Measurements from ENCODE around the gene ERVK3-1. TPM values are rescaled to one million over a fixed set of nuclear protein-coding genes. Genes with fewer than 3 reads are reported as not detected.
A peak's percentile ranks its signal among the peaks of the same experiment; 100 is the strongest.

Gene ERVK3-1
- polyA plus RNA-seq, 3 donors = 34.6 to 61.5 (median 38.8) TPM

- peaks cover 2 to 3% (median 2%) of the 10 kb centered on the region in 3 donors for H3K27me3 Mint-ChIP-seq (ENCODE audit: low read depth in 3 of 3)
- 92% methylated on average over 26 of the region's 30 CpGs for WGBS (ENCODE audit: insufficient coverage)
- Histone ChIP-seq H2AFZ (ENCODE audit: insufficient read depth, low read depth, low read length, poor library complexity, severe bottlenecking) (no peak overlapping the region), H3K4me3 (replicated peaks in 1 of 3; ENCODE audit: low read depth in 2 of 3, low read length in 3 of 3) (no peak overlapping the region), H3K4me2 (replicated peaks; ENCODE audit: extremely low read depth, low read length, poor library complexity, severe bottlenecking) (no peak overlapping the region), H3K79me2 (ENCODE audit: insufficient read depth, low read length) (no peaks in the 10 kb centered on the region), H3K9me3 (replicated peaks in 1 of 2; ENCODE audit: control insufficient read depth in 1 of 2, insufficient read depth in 1 of 2, low read length in 2 of 2) (peaks cover 4 to 13% of the 10 kb centered on the region in 2 donors), H3K36me3 (replicated peaks in 1 of 2; ENCODE audit: control insufficient read depth in 1 of 2, insufficient read depth in 2 of 2, low read length in 2 of 2) (peaks cover 27 to 51% of the 10 kb centered on the region in 2 donors), H3K9ac (ENCODE audit: insufficient read depth, low read length, poor library complexity, severe bottlenecking) (no peak overlapping the region), H3K4me1 (ENCODE audit: control insufficient read depth in 1 of 2, insufficient read depth in 2 of 2, low read length in 2 of 2) (no peaks in the 10 kb centered on the region), H3K27me3 (ENCODE audit: control insufficient read depth in 2 of 2, insufficient read depth in 2 of 2, low read length in 2 of 2) (no peaks in the 10 kb centered on the region), H3K27ac (ENCODE audit: low read depth in 1 of 2, low read length in 2 of 2) (no peak overlapping the region), H4K20me1 (ENCODE audit: insufficient read depth, low read length) (no peaks in the 10 kb centered on the region)
- peaks cover 45 to 58% of the 10 kb centered on the region in 2 donors for H3K36me3 Mint-ChIP-seq
- DNase-seq = no peak
- peak overlapping the region in 1 of 7 donors; percentile 30 for H3K27ac Mint-ChIP-seq
- no peak overlapping the region for H3K4me3 Mint-ChIP-seq
- intact Hi-C loops (cut with micrococcal nuclease) = no loop called here
- peak; percentile 15 for TF ChIP-seq CTCF (IDR thresholded peaks at IDR 0.05)
- H3K4me1 Mint-ChIP-seq = no peaks in the 10 kb centered on the region
- peaks cover 2 to 17% (median 7%) of the 10 kb centered on the region in 7 donors for H3K9me3 Mint-ChIP-seq
Observed at GRCh38 chr19:58338825-58339558, 33.8 kb downstream of the ERVK3-1 start.

- Mint-ChIP-seq H3K4me3 (peak overlapping the region in 1 of 2 donors; percentile 36), H3K36me3 (peaks cover 14 to 16% of the 10 kb centered on the region in 2 donors), H3K9me3 (peaks cover 0 to 10% (median 0%) of the 10 kb centered on the region in 7 donors), H3K4me1 (peaks cover 28% of the 10 kb centered on the region), H3K27ac (peak overlapping the region in 1 of 7 donors; percentile 11), H3K27me3 (ENCODE audit: low read depth in 3 of 3) (peaks cover 10 to 29% (median 14%) of the 10 kb centered on the region in 3 donors)
- no peak overlapping the region for H2AFZ ChIP-seq (ENCODE audit: insufficient read depth, low read depth, low read length, poor library complexity, severe bottlenecking)
- no peaks in the 10 kb centered on the region for H4K20me1 ChIP-seq (ENCODE audit: insufficient read depth, low read length)
- no peak for DNase-seq
- H3K27me3 ChIP-seq (ENCODE audit: control insufficient read depth in 2 of 2, insufficient read depth in 2 of 2, low read length in 2 of 2) = peaks cover 0 to 26% of the 10 kb centered on the region in 2 donors
- TF ChIP-seq CTCF (IDR thresholded peaks at IDR 0.05) = no peak
- no peak overlapping the region for H3K4me3 ChIP-seq (replicated peaks in 1 of 3; ENCODE audit: low read depth in 2 of 3, low read length in 3 of 3)
- H3K36me3 ChIP-seq (replicated peaks in 1 of 2; ENCODE audit: control insufficient read depth in 1 of 2, insufficient read depth in 2 of 2, low read length in 2 of 2) = no peaks in the 10 kb centered on the region
- no peaks in the 10 kb centered on the region for H3K79me2 ChIP-seq (ENCODE audit: insufficient read depth, low read length)
- 93% methylated on average over 2 of the region's 5 CpGs for WGBS (ENCODE audit: insufficient coverage)
- H3K4me1 ChIP-seq (ENCODE audit: control insufficient read depth in 1 of 2, insufficient read depth in 2 of 2, low read length in 2 of 2) = peaks cover 16 to 31% of the 10 kb centered on the region in 2 donors
- no peak overlapping the region for H3K4me2 ChIP-seq (replicated peaks; ENCODE audit: extremely low read depth, low read length, poor library complexity, severe bottlenecking)
- no peak overlapping the region for H3K27ac ChIP-seq (ENCODE audit: low read depth in 1 of 2, low read length in 2 of 2)
- H3K9ac ChIP-seq (ENCODE audit: insufficient read depth, low read length, poor library complexity, severe bottlenecking) = no peak overlapping the region
- intact Hi-C loops (cut with micrococcal nuclease) = no loop called here
- H3K9me3 ChIP-seq (replicated peaks in 1 of 2; ENCODE audit: control insufficient read depth in 1 of 2, insufficient read depth in 1 of 2, low read length in 2 of 2) = no peaks in the 10 kb centered on the region
Observed at GRCh38 chr19:58345558-58345957, 40.4 kb downstream of the ERVK3-1 start.

All from CD14-positive monocyte (primary cell).